ENCODE results near the gene KIAA0319L. TPM values are rescaled to one million over a fixed set of nuclear protein-coding genes. Genes with fewer than 3 reads are reported as not detected.

KIAA0319L gene
- total and polyA plus RNA-seq, 2 donors from 2014 or later, result 30.3 to 73.0 TPM

- H3K9ac ChIP-seq (ENCODE audit: low read length in 3 of 3), result peak overlapping the region in 1 of 3 donors; percentile 84
- peaks cover 0 to 19% (median 18%) of the 10 kb centered on the region in 3 donors for H3K4me1 ChIP-seq (ENCODE audit: control insufficient read depth in 2 of 3, insufficient read depth in 2 of 3, low read depth in 1 of 3, low read length in 3 of 3)
- H3K27me3 ChIP-seq (ENCODE audit: control insufficient read depth, insufficient read depth, low read length), result no peaks in the 10 kb centered on the region
- H3K27ac ChIP-seq (ENCODE audit: low read depth in 2 of 2, low read length in 2 of 2), result no peak overlapping the region
- peaks cover 0 to 8% (median 0%) of the 10 kb centered on the region in 3 donors for H3K36me3 ChIP-seq (ENCODE audit: control insufficient read depth in 2 of 3, insufficient read depth in 3 of 3, low read length in 3 of 3)
- FAIRE-seq (no peak), DNase-seq (peak in 4 of 5 donors; percentile 45 to 71 (median 56))
- intact Hi-C loops (cut with DNase I), result no loop called here
- no peaks in the 10 kb centered on the region for H3K9me3 ChIP-seq (ENCODE audit: control insufficient read depth in 2 of 3, insufficient read depth in 1 of 3, low read length in 3 of 3)
- H3K4me3 ChIP-seq (ENCODE audit: low read length in 3 of 3), result peak overlapping the region; percentile 64 to 92 (median 90)
- TF ChIP-seq CTCF (IDR thresholded peaks at IDR 0.05; ENCODE audit: borderline replicate concordance, extremely low read depth, insufficient read depth), result no peak
Measured at GRCh38 chr1:35558374-35559316, 1.4 kb upstream of the KIAA0319L start.

GRCh38 chr1:35557611-35558373 lies 589 bp upstream of the KIAA0319L start, which contains the start of gene NCDN:
NCDN (plus strand) TSS chr1:35557799; CDS start chr1:35558191, 392 bp downstream.
- Histone ChIP-seq H3K4me3 (ENCODE audit: low read length in 3 of 3) (peak within 1 kb of the TSS; percentile 64 to 92 (median 90)), H3K9ac (ENCODE audit: low read length in 3 of 3) (peak within 1 kb of the TSS; percentile 79 to 85 (median 84)), H3K27ac (ENCODE audit: low read depth in 2 of 2, low read length in 2 of 2) (peak within 1 kb of the TSS; percentile 94 to 95), H3K27me3 (ENCODE audit: control insufficient read depth, insufficient read depth, low read length) (no peaks in the 10 kb centered on the region), H3K9me3 (ENCODE audit: control insufficient read depth in 2 of 3, insufficient read depth in 1 of 3, low read length in 3 of 3) (no peaks in the 10 kb centered on the region), H3K36me3 (ENCODE audit: control insufficient read depth in 2 of 3, insufficient read depth in 3 of 3, low read length in 3 of 3) (peaks cover 0 to 10% (median 3%) of the 10 kb centered on the region in 3 donors), H3K4me1 (ENCODE audit: control insufficient read depth in 2 of 3, insufficient read depth in 2 of 3, low read depth in 1 of 3, low read length in 3 of 3) (peaks cover 0 to 19% (median 18%) of the 10 kb centered on the region in 3 donors)
- intact Hi-C loops (cut with DNase I), result no loop called here
- no peak for TF ChIP-seq CTCF (IDR thresholded peaks at IDR 0.05; ENCODE audit: borderline replicate concordance, extremely low read depth, insufficient read depth)
- DNase-seq, result peak; percentile 98 to 99 (median 99)
- FAIRE-seq, result no peak

- H3K4me1 ChIP-seq (ENCODE audit: control insufficient read depth in 2 of 3, insufficient read depth in 2 of 3, low read depth in 1 of 3, low read length in 3 of 3), result peaks cover 0 to 19% (median 18%) of the 10 kb centered on the region in 3 donors
- H3K27me3 ChIP-seq (ENCODE audit: control insufficient read depth, insufficient read depth, low read length), result no peaks in the 10 kb centered on the region
- peak overlapping the region; percentile 35 to 84 (median 54) for H3K9ac ChIP-seq (ENCODE audit: low read length in 3 of 3)
- peak overlapping the region; percentile 59 to 92 (median 64) for H3K4me3 ChIP-seq (ENCODE audit: low read length in 3 of 3)
- H3K36me3 ChIP-seq (ENCODE audit: control insufficient read depth in 2 of 3, insufficient read depth in 3 of 3, low read length in 3 of 3), result peaks cover 0 to 14% (median 3%) of the 10 kb centered on the region in 3 donors
- intact Hi-C loops (cut with DNase I), result no loop called here
- H3K9me3 ChIP-seq (ENCODE audit: control insufficient read depth in 2 of 3, insufficient read depth in 1 of 3, low read length in 3 of 3), result no peaks in the 10 kb centered on the region
- no peak for TF ChIP-seq CTCF (IDR thresholded peaks at IDR 0.05; ENCODE audit: borderline replicate concordance, extremely low read depth, insufficient read depth)
- no peak for FAIRE-seq
- DNase-seq, result no peak
- H3K27ac ChIP-seq (ENCODE audit: low read depth in 2 of 2, low read length in 2 of 2), result peak overlapping the region; percentile 94 to 95
Measured at GRCh38 chr1:35556484-35557117, 602 bp downstream of the KIAA0319L start.

All from kidney (tissue), 14 donors.